Gastroesophageal sphincter (tissue), 3 donors: ENCODE results near the gene ZNF783.

ENCODE experiments used
- POLR2A ChIP-seq, 2 donors: fragments of 450-650 bp; IDR thresholded peaks; one replicate each; pipeline ENCODE4 v1.6.1; 2017; ENCODE audit warnings: antibody characterized with exemption in 2 of 2, mild to moderate bottlenecking in 2 of 2, moderate library complexity in 1 of 2
- POLR2AphosphoS5 ChIP-seq: sonication (generic); formaldehyde crosslinking; IDR thresholded peaks from one replicate; pipeline ENCODE4 v1.6.1; 2017; ENCODE audit warnings: antibody characterized with exemption
- TF ChIP-seq, protein P1 (sequence below), 4 experiments: fragments of 200-600 bp in 2 of 4; fragments of 450-650 bp in 2 of 4; sonication (generic) in 1 of 4; IDR thresholded peaks; one replicate each; pipeline ENCODE4 v1.5.1; 2017 to 2019; ENCODE audit warnings: antibody characterized with exemption in 4 of 4, mild to moderate bottlenecking in 2 of 4, moderate library complexity in 2 of 4

DNA sequence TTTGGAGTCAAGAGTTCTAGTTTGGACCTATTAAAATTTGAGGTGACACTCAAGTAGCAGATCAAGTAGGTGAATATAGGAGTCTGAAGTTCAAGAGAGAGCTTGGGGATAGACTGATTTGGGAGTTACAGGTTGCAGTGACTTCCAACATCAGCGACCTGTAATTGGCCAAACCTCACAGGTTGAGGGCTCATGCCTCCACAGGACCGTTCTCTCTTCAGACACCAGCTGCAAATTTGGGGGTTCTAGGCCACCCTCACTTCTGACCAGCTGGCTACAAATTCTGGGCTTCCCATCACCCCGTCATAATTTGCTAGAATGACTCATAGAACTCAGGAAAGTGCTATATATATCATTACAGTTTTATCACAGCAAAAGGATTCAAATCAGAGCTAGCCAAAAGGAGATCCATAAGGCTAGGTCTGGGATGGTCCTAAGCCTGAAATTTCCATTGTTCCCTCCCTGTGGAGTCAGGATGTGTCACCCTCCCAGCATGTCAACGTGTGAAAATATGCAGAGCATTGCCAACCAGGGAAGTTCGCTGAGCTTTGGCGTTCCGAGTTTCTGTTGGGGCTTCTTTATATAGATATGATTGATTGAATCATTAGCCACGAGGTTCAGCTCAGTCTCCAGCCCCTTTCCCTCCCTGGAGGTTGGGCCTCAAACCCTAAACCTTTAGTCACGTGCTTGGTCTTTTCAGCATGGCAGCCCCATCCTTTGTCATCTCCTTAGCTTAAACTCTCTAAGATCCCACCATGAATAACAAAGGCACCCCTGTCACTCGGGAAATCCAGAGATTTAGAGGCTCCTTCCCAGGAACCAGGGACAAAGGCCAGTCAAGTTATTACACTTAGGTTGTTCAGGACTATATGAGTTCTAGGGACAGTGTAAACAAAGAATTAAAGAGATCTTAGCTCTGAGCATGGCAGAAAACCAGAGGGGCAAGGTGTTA, 43.3 kb upstream of the ZNF783 start:
- no peak for TF ChIP-seq POLR2A (IDR thresholded peaks at IDR 0.05)
- TF ChIP-seq, protein P1, sequence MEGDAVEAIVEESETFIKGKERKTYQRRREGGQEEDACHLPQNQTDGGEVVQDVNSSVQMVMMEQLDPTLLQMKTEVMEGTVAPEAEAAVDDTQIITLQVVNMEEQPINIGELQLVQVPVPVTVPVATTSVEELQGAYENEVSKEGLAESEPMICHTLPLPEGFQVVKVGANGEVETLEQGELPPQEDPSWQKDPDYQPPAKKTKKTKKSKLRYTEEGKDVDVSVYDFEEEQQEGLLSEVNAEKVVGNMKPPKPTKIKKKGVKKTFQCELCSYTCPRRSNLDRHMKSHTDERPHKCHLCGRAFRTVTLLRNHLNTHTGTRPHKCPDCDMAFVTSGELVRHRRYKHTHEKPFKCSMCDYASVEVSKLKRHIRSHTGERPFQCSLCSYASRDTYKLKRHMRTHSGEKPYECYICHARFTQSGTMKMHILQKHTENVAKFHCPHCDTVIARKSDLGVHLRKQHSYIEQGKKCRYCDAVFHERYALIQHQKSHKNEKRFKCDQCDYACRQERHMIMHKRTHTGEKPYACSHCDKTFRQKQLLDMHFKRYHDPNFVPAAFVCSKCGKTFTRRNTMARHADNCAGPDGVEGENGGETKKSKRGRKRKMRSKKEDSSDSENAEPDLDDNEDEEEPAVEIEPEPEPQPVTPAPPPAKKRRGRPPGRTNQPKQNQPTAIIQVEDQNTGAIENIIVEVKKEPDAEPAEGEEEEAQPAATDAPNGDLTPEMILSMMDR (IDR thresholded peaks at IDR 0.05), result no peak
- no peak for TF ChIP-seq POLR2AphosphoS5
